Colonic mucosa (tissue), 4 donors: Measurements from ENCODE around the gene FAM118B. TPM values are rescaled to one million over a fixed set of nuclear protein-coding genes. Genes with fewer than 3 reads are reported as not detected.

ENCODE experiments used
- DNase-seq: peaks from one replicate; pipeline ENCODE4 v3.0.0-alpha.2; 2020
- H3K27ac ChIP-seq: fragments of 200-600 bp; one replicate; pipeline ENCODE4 v1.8.0; 2021
- H3K27me3 ChIP-seq: fragments of 200-600 bp; one replicate; pipeline ENCODE4 v1.8.0; 2021
- H3K36me3 ChIP-seq: fragments of 200-600 bp; one replicate; pipeline ENCODE4 v1.8.0; 2021
- H3K4me1 ChIP-seq: fragments of 200-600 bp; one replicate; pipeline ENCODE4 v1.8.0; 2021; ENCODE audit warnings: mild to moderate bottlenecking
- H3K4me3 ChIP-seq: fragments of 200-600 bp; one replicate; pipeline ENCODE4 v1.8.0; 2021
- H3K9ac ChIP-seq, 2 donors: one replicate each; pipeline ENCODE4 v1.7.0; 2013; ENCODE audit warnings: control low read depth in 2 of 2, low read depth in 2 of 2, low read length in 2 of 2
- H3K9me3 ChIP-seq: fragments of 200-600 bp; one replicate; pipeline ENCODE4 v1.8.0; 2021
- intact Hi-C: fragments of 100-400 bp; cut with DNase I; formaldehyde crosslinking; loops from one replicate; pipeline ENCODE4 v1.14.1; 2022
- total RNA-seq, 2 donors: library from RNA; stranded (reverse); fragmentation: NEBNext Ultra II Directional in 1 of 2; extraction: Animal tissue kit (Norgen Biotek cat#: 25700) in 1 of 2; gene quantifications; one replicate each; pipeline ENCODE4 v1.2.1, GENCODE V29; 2021
- TF ChIP-seq, protein P1 (sequence below): fragments of 200-600 bp; IDR thresholded peaks from one replicate; pipeline ENCODE4 v1.8.0; 2022; ENCODE audit warnings: antibody characterized with exemption, mild to moderate bottlenecking
- donor health status: healthy.
- donor health status: DM: no; HTN: no; CAD: no.
- donor health status: DM: no; HTN: no; CAD: no.

The FAM118B gene
- total RNA-seq, 2 donors from 2014 or later: 57.9 to 58.3 TPM

DNA sequence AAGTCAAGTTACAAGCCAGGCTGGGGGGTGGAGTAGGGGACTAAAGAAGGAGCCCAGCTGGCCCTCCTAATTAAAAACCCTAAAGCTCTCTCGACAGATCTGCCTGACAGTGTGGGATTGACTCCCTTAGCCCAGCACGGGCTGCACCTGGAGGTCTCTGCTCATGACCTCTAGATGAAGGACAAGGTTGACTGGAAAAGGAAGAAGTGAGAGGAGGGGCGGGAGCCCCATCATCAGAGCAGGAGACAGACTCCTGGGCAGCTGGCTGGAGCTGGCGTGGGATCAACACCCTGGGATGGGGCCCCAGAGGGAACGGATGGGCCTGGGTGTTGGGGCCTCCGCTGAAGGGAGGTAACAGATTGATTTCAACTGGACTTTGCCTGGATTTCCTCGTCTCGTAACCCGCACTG lies 46.3 kb upstream of the FAM118B start:
- no peaks in the 10 kb centered on the region for H3K9me3 ChIP-seq
- no peak overlapping the region for H3K27ac ChIP-seq
- H3K4me3 ChIP-seq: no peak overlapping the region
- no peak for DNase-seq
- intact Hi-C loops: no loop called here
- TF ChIP-seq, protein P1, sequence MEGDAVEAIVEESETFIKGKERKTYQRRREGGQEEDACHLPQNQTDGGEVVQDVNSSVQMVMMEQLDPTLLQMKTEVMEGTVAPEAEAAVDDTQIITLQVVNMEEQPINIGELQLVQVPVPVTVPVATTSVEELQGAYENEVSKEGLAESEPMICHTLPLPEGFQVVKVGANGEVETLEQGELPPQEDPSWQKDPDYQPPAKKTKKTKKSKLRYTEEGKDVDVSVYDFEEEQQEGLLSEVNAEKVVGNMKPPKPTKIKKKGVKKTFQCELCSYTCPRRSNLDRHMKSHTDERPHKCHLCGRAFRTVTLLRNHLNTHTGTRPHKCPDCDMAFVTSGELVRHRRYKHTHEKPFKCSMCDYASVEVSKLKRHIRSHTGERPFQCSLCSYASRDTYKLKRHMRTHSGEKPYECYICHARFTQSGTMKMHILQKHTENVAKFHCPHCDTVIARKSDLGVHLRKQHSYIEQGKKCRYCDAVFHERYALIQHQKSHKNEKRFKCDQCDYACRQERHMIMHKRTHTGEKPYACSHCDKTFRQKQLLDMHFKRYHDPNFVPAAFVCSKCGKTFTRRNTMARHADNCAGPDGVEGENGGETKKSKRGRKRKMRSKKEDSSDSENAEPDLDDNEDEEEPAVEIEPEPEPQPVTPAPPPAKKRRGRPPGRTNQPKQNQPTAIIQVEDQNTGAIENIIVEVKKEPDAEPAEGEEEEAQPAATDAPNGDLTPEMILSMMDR: no peak
- no peak overlapping the region for H3K9ac ChIP-seq
- H3K4me1 ChIP-seq: no peaks in the 10 kb centered on the region
- H3K27me3 ChIP-seq: no peaks in the 10 kb centered on the region
- H3K36me3 ChIP-seq: no peaks in the 10 kb centered on the region

DNA sequence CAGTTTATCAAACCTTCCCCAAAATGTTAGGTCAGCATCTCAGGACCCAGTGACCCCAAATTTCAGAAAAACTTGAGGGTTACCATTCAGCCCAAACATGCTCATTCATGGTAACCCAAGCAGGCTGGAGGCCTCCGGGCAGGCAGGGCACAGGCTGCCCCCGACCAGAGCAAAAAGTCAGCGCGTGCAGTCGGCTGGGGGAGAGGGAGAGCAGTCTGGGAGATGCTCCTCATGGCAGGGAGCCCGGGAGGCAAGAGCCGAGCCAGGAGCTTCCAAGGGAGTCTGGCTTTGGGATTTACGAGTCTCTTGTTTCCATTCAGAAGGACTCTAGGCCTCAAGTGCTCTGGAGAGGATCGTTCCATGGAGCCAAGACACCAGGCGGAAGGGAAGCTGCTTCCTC lies 45.8 kb upstream of the FAM118B start:
- Histone ChIP-seq H3K27ac (no peak overlapping the region), H3K36me3 (no peaks in the 10 kb centered on the region), H3K4me3 (no peak overlapping the region), H3K9ac (no peak overlapping the region), H3K27me3 (no peaks in the 10 kb centered on the region), H3K9me3 (no peaks in the 10 kb centered on the region), H3K4me1 (no peaks in the 10 kb centered on the region)
- peak; percentile 44 for DNase-seq
- TF ChIP-seq, protein P1: no peak
- intact Hi-C loops: no loop called here

DNA sequence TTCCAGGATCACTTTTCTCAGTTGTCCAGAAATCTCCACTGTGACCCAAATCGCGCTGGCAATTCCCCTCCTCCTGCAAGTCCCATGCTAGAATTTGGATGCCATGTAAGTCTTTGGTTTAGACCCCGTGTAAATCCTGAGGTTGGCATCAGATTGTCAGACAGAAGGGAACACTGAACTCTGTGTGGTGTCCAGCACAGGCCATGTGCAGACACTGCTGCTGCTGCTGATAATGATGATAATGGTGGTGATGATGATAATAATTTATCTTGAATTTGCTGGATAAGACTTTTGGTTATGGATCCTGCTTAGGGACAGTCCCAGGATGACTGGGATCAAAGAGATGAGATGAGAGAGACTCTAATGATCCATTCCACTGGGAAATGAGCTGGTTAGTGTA lies 45.2 kb upstream of the FAM118B start:
- TF ChIP-seq, protein P1: no peak
- Histone ChIP-seq H3K27me3 (no peaks in the 10 kb centered on the region), H3K36me3 (no peaks in the 10 kb centered on the region), H3K4me1 (no peaks in the 10 kb centered on the region), H3K27ac (no peak overlapping the region), H3K4me3 (no peak overlapping the region), H3K9me3 (no peaks in the 10 kb centered on the region), H3K9ac (no peak overlapping the region)
- intact Hi-C loops: no loop called here
- DNase-seq: no peak

DNA sequence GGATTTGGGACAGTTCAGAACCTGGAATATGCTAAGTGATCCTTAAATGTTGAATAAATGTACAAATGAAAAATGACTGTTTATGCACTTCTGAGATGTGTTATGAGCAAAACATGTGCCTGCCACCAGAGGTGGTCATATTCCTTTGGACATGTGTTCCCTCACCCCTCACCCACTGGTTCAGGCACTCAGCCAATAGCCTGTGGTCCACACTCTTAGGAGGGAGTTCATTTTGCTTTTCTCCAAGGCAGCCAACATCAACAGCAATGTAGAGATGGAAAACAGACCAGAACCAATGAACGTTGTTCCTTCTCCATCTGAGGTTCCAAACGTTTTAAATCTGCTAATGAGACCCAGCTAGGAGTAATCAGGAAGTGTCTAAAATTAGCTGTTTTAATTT lies 44.1 kb upstream of the FAM118B start:
- TF ChIP-seq, protein P1: no peak
- intact Hi-C loops: no loop called here

DNA sequence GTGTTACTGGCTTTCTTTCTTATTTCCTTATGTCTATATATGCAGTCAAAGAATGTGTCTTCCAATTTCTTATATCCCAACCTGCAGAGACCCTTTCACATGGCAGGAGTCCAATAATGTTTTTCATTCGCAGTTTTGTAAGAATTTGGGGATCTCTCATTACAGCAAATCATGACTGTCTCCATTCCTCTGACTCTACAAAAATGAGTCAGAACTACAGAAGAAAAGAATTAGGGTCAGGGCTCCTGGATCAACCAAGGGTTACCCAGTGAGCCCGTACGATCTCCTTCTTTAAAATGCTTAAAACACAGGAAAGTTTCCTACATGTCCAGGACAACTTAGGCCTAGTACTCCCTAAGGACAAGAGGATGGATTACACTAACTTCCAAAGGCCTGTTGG lies 42.3 kb upstream of the FAM118B start:
- no peak overlapping the region for H3K9ac ChIP-seq
- TF ChIP-seq, protein P1: no peak
- H3K9me3 ChIP-seq: no peaks in the 10 kb centered on the region
- H3K36me3 ChIP-seq: no peaks in the 10 kb centered on the region
- no peaks in the 10 kb centered on the region for H3K4me1 ChIP-seq
- intact Hi-C loops: no loop called here
- no peak overlapping the region for H3K27ac ChIP-seq
- no peaks in the 10 kb centered on the region for H3K27me3 ChIP-seq
- H3K4me3 ChIP-seq: no peak overlapping the region
- DNase-seq: no peak

More for the DNA sequence above, 44.1 kb upstream of the FAM118B start:
- no peaks in the 10 kb centered on the region for H3K9me3 ChIP-seq
- no peak overlapping the region for H3K27ac ChIP-seq
- H3K9ac ChIP-seq: no peak overlapping the region
- H3K4me1 ChIP-seq: no peaks in the 10 kb centered on the region
- H3K36me3 ChIP-seq: no peaks in the 10 kb centered on the region
- no peaks in the 10 kb centered on the region for H3K27me3 ChIP-seq
- H3K4me3 ChIP-seq: no peak overlapping the region
- DNase-seq: no peak

DNA sequence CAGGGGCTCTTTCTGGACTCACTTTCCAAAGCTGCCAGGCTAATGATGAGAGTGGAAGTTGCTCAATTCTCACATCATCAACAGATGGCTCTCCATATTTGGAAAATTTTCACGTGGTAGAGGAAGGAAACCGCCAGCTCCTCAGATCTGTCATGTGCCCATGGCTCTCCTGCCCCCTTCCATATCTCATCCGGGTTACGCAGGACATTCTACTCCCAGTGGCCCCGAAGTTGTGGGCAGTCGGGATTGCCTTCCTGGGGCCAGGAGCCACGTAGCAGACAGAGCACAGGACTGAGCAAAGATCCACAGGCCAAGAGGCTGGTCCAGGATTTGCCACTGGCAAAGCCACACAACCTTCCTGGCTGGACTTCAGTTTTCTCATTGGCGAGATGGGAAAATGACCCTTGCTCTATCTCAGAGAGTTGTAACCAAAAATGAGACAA lies 39.0 kb upstream of the FAM118B start:
- no peak for DNase-seq
- H3K4me3 ChIP-seq: no peak overlapping the region
- H3K4me1 ChIP-seq: no peaks in the 10 kb centered on the region

More for the DNA sequence above, 39.0 kb upstream of the FAM118B start:
- TF ChIP-seq, protein P1: no peak
- Histone ChIP-seq H3K9ac (no peak overlapping the region), H3K36me3 (no peaks in the 10 kb centered on the region), H3K9me3 (no peaks in the 10 kb centered on the region), H3K27me3 (no peaks in the 10 kb centered on the region), H3K27ac (no peak overlapping the region)
- intact Hi-C loops: no loop called here
